Activated T-cell treated with anti-CD3 and anti-CD28 coated beads for 1 hour (primary cell): ENCODE data around the gene UPF3A.
A peak's percentile ranks its signal among the peaks of the same experiment; 100 is the strongest.

Experiments
- DNase-seq: peaks from one replicate; pipeline ENCODE4 v3.0.0-alpha.2; 2020; ENCODE audit warnings: low read depth

Gene UPF3A

GRCh38 chr13:114264886-114265611 is 16.4 kb upstream of the UPF3A start:
- DNase-seq, result no peak

GRCh38 chr13:114266241-114266640 is 15.2 kb upstream of the UPF3A start:
- DNase-seq, result no peak

- no peak for DNase-seq
Observed at GRCh38 chr13:114268344-114269280, 12.8 kb upstream of the UPF3A start.

DNA sequence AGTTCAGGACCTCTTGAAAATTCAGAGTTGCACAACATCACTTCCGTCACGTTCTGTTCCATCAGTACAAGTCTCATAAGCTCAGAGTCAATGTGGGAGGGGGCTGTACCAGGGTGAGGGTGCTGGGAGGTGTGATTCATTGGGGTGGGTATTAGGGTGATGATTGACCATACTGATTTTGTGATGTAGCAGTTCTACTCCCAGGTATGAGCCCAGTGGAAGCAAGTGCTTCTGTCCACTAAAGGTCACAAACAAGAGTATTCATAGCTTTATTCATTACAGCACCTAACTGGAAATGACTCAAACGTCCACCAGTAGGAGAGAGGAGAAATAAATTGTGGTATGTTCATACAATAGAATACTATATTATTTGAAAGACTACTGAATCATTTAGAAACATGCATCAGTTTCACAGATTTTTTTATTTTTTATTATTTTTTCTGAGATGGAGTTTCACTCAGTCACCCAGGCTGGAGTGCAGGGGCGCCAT is 12.1 kb upstream of the UPF3A start:
- no peak for DNase-seq

DNA sequence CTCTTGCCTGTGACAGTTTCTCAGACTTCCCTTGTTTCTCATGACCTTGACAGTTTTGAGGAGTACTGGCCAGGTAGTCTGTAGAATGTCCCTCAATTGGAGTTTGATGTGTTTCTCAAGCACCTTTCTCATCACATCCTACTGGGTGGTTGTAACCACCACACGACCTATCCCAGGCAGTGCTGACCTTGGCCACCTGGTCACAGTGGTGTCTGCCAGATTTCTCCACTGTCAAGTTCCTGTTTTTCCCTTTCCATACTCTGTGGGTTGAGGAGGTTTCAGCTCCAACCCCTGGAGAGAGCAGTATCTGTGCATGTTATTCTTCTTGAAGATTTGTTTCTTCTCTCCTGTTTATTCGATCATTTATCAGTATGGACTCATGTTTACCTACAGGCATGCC is 8.4 kb upstream of the UPF3A start:
- DNase-seq, result no peak

- no peak for DNase-seq
Observed at GRCh38 chr13:114275304-114275703, 6.1 kb upstream of the UPF3A start.

DNA sequence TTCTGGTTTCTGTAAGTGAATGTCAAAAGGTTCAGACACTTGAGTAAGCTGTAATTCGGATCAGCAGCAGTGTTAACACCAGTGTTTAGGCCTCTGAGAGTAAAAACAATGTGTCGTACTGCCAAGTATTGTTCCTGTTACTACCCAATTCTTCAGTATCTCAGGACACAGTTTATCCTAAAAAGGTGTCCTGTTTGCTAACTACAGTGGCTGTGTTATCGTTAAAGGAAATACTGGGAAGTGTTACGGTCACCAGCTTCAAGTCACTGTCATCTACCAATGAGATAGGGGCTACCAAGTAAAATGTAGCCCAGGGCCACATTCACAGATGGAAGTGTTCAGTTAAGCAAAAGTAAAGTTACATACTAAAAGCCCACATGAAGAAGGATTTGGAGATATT is 2.3 kb upstream of the UPF3A start:
- DNase-seq, result no peak

DNA sequence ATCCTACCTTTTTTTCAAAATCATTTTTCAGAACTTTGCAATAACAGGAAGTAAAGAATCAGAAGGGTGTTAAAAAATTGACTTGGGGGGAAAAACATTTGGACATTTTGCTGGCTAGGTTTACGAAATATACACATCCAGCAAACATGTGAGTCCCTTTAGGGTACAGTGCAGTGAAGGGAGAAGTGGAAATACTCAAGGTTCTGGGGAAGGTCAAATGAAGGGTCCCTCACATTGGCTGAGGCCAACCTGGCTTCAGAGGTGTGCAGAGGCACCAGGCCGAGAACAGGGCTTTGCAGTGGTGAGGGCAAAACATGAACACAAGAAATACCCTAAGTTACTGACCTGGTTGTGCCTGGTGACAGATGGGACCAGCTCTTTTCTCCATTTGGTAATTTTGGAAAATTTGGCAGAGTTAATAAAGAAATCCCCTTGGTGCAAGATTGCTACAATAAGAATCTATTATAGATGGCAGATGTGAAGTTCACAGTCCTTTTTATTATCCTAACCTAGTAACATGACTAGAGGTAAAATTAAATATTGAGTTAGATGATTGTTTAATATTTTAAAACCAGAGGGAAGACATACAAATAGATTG is 1.5 kb upstream of the UPF3A start:
- no peak for DNase-seq

DNA sequence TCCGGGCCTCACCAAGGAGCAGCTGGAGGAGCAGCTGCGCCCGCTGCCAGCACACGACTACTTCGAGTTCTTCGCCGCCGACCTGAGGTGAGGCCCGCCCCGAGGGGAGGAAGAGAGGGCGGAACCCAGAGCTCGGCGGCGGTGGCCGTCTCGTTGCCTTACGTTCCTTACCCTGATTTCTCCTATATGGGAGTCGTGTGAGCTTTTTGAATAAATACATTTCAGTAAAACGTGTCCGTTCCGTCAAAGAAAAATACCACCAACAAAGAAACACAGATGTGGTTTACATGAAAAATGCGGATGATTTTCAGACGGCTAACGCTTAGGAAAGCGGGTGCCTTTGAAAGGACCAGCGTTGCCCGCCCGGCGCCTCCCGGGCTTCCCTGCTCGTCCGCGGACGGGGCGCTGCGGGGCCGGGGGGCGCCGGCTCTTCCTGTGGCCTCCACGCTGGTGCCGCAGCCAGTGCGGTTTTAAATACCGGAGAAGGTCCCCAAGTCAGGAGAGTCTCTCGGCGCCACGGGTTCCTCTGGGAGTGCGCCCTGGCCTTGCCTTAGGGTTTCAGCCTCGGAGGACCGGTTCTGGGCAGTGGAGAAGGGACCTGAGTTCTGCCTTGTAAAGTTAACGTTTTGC is 755 bp downstream of the UPF3A start:
- peak; percentile 56 for DNase-seq

DNA sequence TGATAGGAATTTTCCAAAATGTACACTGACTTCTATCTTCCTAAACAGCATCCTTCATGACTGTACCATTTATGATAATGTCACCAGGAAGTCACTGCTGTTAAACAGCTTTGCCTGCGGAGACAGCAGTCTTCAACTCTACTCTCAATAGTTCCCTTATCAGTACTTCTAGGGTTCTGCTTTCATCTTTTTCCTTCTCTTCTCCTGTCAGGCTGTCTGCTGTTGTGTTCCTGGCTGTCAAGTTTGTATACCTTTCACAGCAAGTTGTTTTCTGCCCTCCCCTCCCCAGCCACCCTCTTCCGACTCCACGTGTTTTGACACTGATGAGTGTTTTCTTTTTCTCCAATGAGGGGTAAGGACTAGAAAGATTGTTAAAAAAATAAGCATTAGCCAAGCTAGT is 2.2 kb downstream of the UPF3A start:
- DNase-seq, result no peak

GRCh38 chr13:114284680-114285079 is 3.3 kb downstream of the UPF3A start:
- DNase-seq, result no peak

DNA sequence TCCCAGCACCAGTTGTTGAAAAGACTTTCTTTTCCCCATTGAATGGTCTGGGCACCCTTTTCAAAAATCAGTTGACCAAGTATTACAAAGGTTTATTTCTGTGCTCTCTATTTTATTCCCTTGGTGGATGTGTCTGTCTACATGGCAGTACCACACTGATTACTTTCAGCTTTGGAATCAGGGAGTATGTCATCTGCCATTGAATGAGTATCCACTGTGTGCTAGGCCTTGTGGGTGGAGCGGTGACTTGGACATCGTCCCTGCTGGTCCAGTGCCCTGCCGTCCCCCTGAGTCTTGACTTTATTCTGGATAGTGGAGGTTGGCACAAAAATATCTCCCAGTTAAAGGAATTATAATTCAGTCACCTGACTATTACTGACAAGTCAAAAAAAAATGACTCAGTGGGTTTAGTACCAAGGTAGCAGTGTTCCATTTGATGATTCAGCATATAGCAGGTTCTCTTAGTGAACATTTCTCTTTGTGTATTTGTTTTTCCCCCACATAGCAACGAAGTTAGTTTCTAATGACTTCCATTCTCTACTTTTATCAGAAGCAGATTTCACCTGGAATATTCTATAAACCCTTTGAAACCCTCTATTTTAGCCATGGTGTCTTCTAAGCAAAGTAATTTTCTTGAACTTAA is 3.9 kb downstream of the UPF3A start:
- DNase-seq, result no peak

GRCh38 chr13:114286808-114287207 is 5.4 kb downstream of the UPF3A start:
- DNase-seq, result no peak

DNA sequence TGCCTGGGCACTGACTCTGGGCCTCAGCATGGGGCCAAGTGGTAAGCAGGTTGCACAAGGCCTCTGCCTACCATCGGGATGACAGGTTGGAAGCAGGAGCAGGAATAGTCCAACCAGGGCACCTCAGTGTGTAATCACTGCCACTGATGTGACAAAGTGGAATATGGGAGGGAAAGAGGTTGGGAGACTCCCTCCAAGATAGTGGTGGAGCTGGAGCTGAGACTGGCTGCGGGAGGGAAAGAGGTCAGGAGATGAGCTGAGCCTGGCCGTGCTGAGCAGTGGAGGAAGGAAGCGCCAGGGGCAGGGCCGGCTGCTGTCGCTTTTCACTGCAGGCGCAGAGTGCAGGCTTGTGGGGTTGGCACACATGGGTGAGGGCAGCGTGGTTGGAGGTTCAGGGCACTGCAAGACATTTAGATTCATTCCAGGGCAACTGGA is 6.8 kb downstream of the UPF3A start:
- DNase-seq, result no peak

GRCh38 chr13:114296448-114296847 is 15.0 kb downstream of the UPF3A start:
- no peak for DNase-seq

DNA sequence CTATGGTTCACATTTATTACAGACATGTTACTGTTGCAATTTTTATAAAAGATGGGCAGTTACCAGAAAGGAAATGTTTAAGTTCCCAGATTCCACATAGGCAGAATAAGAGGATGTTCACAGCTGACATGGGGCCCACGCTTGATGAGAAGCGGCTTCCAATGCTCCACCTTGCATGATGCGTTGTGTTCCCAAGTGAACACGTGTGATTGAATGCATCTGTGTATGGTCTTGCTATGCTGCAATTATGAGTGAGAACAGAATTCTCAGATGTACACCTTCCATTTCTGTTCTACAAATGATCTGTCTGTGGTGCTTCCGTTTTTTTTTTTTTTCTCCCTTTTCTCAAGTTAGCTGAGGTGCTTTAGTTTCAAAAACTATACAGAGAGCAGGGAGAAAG is 15.5 kb downstream of the UPF3A start:
- DNase-seq, result no peak

GRCh38 chr13:114298866-114299265 is 17.5 kb downstream of the UPF3A start:
- DNase-seq, result no peak

GRCh38 chr13:114299604-114300305 is 18.4 kb downstream of the UPF3A start:
- no peak for DNase-seq

GRCh38 chr13:114303700-114304327 is 22.4 kb downstream of the UPF3A start:
- DNase-seq, result no peak

DNA sequence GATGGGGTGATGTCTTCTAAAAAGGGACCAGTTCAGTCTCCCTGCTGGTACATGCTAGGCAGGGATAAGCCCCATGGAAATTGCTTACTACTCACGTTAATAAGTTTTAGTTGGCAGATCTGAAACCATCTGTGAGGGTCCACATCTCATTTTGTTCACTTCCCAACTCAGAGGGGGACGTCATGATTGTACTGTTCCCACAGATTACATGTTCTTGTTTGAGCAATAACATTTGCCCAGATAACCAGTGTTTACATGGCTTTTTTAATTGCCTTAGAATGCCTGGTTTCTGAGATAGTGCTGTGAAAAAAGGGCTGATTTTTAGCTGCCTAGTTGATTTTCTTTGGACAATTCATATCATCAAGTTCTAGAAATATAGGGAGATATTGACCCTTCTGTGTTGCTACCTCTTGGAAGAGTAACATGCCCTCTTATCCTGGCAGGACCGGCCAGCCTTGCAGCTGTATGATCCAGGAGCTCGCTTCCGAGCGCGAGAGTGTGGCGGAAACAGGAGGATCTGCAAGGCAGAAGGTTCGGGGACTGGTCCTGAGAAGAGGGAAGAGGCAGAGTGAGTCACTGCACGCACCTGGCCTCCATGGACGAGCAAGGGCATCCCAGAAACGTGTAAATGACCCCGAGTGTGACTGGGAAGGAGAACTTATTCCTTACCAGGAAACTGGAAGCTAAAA is 23.1 kb downstream of the UPF3A start:
- no peak for DNase-seq
